ENCODE data around the gene CREB5. TPM values are rescaled to one million over a fixed set of nuclear protein-coding genes. Genes with fewer than 3 reads are reported as not detected.

Gene CREB5
- total RNA-seq, 1 experiment from 2014 or later: 0.49 TPM

DNA sequence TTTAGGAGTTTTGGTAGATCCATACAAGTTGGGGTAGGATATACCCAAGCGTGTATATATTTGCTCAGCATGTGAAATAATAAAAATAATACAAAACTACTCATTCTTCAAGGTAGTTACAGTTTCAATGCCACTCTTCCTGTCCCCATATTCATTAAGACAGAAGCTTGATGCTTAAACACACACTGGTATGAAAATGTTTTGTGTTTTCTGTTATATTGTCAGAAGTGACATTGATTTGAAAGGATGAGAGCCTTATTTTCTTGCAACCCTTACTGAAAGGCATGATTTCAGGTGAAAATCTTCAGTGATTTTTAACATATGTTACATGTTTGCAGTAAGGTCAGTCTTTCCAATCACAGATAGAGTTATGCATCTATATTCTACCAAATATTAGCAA is 312.2 kb downstream of the CREB5 start:
- Histone ChIP-seq H4K20me1 (ENCODE audit: insufficient read depth) (no peaks in the 10 kb centered on the region), H3K4me3 (replicated peaks in 1 of 2; ENCODE audit: low read depth in 1 of 2, low read length in 2 of 2) (no peak overlapping the region), H3K79me2 (ENCODE audit: insufficient read depth, low read length) (no peaks in the 10 kb centered on the region), H3K36me3 (ENCODE audit: control insufficient read depth in 1 of 2, insufficient read depth in 2 of 2, low read length in 2 of 2) (no peaks in the 10 kb centered on the region), H2AFZ (ENCODE audit: low read depth, low read length, poor library complexity, severe bottlenecking) (no peak overlapping the region), H3K27me3 (ENCODE audit: insufficient read depth, low read length) (peaks cover 12% of the 10 kb centered on the region; the same call in 1 of the 2 replicates), H3K9me3 (ENCODE audit: control insufficient read depth in 1 of 2, insufficient read depth in 1 of 2, low read depth in 1 of 2, low read length in 2 of 2) (no peaks in the 10 kb centered on the region), H3K27ac (ENCODE audit: low read depth, low read length) (no peak overlapping the region), H3K4me2 (ENCODE audit: low read length) (no peak overlapping the region), H3K9ac (ENCODE audit: low read length) (no peak overlapping the region), H3K4me1 (ENCODE audit: control insufficient read depth in 1 of 2, insufficient read depth in 2 of 2, low read length in 2 of 2) (no peaks in the 10 kb centered on the region), H3K9me2 (ENCODE audit: insufficient read depth) (no peaks in the 10 kb centered on the region)
- RAD21 ChIA-PET (ENCODE audit: low non-redundant PET in 1 of 2, low total read pairs in 2 of 2, uncharacterized antibody in 2 of 2, unreplicated experiment in 2 of 2): no interaction called here
- DNase-seq (ENCODE audit: low read depth, low spot score): no peak
- POLR2A ChIA-PET: no interaction called here
- ATAC-seq: no peak
- intact Hi-C loops (cut with micrococcal nuclease): no loop called here
- TF ChIP-seq FOSL1 (IDR thresholded peaks at IDR 0.05; ENCODE audit: low read depth) (no peak), REST (IDR thresholded peaks at IDR 0.05; ENCODE audit: low read depth) (no peak), EZH2phosphoT487 (IDR thresholded peaks at IDR 0.05; ENCODE audit: borderline replicate concordance) (no peak), MAX (IDR thresholded peaks at IDR 0.05) (no peak), SRF (IDR thresholded peaks at IDR 0.05; ENCODE audit: low read depth) (no peak), EZH2 (IDR thresholded peaks at IDR 0.05) (no peak), CBX3 (IDR thresholded peaks at IDR 0.05; ENCODE audit: low read depth) (no peak), ZBTB33 (IDR thresholded peaks at IDR 0.05; ENCODE audit: extremely low read depth, insufficient replicate concordance, low read length) (no peak), ELF1 (IDR thresholded peaks at IDR 0.05; ENCODE audit: borderline replicate concordance, low read depth) (no peak), ZFX (IDR thresholded peaks at IDR 0.05) (no peak), POLR2AphosphoS5 (IDR thresholded peaks at IDR 0.05; ENCODE audit: low read depth, low read length) (no peak), ATF3 (IDR thresholded peaks at IDR 0.05) (no peak), CEBPB (IDR thresholded peaks at IDR 0.05; ENCODE audit: low read depth) (no peak), SIN3A (IDR thresholded peaks at IDR 0.05; ENCODE audit: low read depth) (no peak), JUND (IDR thresholded peaks at IDR 0.05) (no peak), YY1 (IDR thresholded peaks at IDR 0.05; ENCODE audit: extremely low read depth, insufficient replicate concordance, low read depth, low read length) (no peak), POLR2A (IDR thresholded peaks at IDR 0.05; ENCODE audit: borderline replicate concordance, extremely low read depth, insufficient read depth, insufficient read length) (no peak)
- TF ChIP-seq, protein P1, sequence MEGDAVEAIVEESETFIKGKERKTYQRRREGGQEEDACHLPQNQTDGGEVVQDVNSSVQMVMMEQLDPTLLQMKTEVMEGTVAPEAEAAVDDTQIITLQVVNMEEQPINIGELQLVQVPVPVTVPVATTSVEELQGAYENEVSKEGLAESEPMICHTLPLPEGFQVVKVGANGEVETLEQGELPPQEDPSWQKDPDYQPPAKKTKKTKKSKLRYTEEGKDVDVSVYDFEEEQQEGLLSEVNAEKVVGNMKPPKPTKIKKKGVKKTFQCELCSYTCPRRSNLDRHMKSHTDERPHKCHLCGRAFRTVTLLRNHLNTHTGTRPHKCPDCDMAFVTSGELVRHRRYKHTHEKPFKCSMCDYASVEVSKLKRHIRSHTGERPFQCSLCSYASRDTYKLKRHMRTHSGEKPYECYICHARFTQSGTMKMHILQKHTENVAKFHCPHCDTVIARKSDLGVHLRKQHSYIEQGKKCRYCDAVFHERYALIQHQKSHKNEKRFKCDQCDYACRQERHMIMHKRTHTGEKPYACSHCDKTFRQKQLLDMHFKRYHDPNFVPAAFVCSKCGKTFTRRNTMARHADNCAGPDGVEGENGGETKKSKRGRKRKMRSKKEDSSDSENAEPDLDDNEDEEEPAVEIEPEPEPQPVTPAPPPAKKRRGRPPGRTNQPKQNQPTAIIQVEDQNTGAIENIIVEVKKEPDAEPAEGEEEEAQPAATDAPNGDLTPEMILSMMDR (IDR thresholded peaks at IDR 0.05 in 2 of 3, conservative IDR thresholded peaks at IDR 0.05 in 1 of 3; ENCODE audit: borderline replicate concordance in 1 of 3, insufficient read depth in 1 of 3, low read depth in 2 of 3, low read length in 2 of 3): no peak
- CTCF ChIA-PET: no interaction called here
- BruUV-seq (replicated peaks): no TSS peak
